DMS 273 (cell line): ENCODE data around the gene ZEB1.
A peak's percentile ranks its signal among the peaks of the same experiment; 100 is the strongest.

Experiments used
- DNase-seq: peaks from one replicate; lab custom pipeline; 2025; ENCODE audit not compliant: unreplicated experiment; lab: John Stamatoyannopoulos, UW

ZEB1 gene

DNA sequence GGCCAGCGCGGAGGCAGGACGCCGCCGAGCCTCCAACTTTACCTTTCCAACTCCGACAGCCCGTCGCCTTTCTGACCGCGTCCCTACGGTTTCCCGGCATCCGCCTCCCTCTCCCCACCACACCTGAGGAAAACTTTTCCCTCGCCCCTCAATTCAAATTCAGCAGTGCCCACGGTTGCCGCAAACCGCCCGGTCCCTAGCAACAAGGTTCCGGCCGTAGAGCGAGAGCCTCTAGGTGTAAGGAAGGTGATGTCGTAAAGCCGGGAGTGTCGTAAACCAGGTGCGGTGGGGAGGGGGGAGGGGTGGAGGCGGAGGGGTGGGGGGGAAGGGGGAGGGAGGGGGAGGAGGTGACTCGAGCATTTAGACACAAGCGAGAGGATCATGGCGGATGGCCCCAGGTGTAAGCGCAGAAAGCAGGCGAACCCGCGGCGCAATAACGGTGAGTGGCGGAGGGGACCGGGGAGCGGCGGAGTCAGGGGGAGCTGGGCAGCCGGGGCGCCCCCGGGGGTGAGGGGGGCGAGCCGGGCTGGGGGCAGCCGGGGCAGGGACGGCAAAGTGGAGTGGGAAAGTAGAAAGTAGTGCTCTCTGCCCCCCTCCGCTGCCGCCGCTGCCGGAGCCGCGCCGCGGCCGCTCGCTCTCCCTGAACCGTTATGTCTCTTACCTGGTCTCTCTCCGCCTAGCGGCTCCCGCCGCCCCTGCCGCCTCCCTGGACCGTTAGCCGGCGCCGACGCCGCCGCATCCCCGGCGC lies at the start of gene ZEB1:
Gene ZEB1 (plus strand): TSS at position 363 of the 748 bp plus-strand sequence. CDS start 19 bp downstream, at position 382.
- DNase-seq = peak; percentile 94

DNA sequence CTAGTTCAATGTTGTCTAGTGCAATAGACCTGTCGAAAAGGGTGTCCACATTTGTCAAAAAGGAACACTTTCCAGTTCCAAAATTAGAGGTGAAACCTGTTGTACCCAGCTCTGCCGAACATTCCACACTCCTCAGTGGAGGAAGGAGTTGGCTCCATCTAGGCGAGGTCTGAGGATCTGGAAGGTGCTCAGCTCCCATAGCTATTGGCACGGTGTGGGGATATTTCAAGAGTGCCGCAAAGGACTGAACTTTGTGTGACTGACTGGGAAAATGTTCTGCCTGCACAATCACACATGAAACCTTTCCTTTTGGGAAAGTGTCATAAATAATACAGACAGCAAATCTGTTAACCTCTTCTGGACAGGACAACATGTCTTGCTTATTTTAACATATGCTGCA lies 48.1 kb upstream of the ZEB1 start:
- no peak for DNase-seq

DNA sequence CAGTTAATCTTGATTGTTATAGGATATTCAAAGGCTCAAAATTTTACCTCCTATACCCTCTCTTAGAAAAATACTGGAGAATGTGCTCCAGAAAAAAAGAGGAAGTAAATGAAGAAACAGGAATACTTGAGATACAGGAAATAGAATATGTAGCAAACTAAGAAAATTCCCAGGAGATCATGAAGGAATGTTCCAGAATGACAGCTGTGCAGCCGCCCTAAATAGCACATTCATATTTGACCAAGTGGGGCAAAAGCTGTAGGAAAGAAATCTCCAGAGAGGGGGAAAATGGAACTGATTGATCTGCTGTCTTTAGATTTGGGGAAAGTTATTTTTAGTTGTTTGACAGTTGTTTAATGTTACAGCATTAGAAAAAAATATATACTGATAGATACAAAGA lies 46.2 kb upstream of the ZEB1 start:
- no peak for DNase-seq

DNA sequence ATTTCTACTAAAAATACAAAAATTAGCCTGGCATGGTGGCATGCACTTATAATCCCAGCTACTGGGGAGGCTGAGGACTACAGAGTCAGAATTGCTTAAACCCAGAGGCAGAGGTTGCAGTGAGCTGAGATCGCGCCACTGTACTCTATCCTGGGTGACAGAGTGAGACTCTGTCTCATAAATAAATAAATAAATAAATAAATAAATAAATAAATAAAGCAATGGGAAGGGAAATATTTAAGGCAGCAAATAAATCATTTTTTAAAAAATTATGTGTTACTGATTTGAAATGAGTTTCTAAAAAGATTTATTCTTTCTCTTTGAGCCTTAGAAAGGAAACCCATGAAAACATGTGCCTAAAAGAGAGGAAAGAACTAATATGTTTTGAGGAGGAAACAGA lies 45.2 kb upstream of the ZEB1 start:
- DNase-seq = no peak

DNA sequence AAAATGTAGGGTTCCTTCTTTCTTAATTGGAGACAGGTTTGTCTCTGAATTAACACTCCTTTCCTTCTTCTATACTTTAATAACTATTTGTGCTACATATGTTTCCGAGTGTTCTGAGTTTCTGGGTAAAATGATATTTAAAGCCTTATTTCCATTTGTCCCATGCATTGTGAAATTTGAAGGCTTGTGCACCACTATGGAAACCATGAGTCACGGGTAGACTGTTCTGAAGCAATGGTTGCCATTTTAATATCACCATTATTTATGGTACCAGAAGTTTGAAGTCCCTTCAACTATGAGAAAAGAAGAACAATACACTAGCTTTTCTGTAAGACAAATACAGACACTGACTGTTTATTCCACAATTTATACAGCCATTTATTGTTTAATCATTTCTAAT lies 44.7 kb upstream of the ZEB1 start:
- no peak for DNase-seq

DNA sequence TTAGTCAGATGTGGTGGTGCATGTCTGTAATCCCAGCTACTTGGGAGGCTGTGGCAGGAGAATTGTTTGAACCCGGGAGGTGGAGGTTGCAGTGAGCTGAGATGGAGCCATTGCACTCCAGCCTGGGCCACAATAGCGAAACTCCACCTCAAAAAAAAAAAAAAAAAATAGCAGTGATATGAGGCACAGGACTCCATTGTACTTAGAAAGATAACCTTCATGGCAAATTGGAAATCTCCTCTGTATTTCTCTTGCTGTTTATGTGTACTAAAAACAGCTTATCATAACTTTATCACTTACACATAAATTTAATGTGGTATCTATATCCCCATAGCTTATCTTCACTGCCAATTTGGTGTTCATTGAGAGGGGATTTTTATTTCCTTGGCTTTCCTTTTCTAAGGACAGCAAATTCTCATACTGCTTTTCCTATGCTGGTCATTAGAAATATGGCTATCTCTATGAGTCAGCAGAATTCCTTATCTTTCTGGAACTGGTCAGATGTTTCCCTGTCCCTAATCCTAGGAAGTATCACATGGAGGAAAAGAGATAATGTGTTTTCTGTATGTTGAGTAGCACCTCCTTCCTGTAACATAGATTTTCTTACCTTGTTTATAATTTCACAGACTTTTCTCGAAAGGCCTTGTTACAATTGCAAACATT lies 40.6 kb upstream of the ZEB1 start:
- DNase-seq = no peak

DNA sequence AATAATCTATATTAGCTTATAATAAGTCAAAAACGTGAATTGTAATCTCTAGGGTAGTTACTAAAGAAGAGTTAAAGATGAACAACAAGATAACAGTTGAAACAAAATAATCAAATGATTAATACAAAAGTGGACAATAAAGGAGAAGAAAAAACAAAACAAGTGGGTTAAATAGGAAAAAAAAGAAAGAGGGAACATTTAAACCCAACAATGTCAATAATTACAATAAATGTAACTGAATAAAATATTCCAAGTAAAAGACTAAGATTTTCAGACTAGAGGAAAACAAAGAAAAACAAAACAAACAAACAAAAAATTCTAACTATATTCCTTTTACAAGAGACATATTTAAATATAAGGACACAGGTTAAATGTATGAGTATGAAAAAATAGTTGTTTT lies 38.0 kb upstream of the ZEB1 start:
- DNase-seq = no peak

DNA sequence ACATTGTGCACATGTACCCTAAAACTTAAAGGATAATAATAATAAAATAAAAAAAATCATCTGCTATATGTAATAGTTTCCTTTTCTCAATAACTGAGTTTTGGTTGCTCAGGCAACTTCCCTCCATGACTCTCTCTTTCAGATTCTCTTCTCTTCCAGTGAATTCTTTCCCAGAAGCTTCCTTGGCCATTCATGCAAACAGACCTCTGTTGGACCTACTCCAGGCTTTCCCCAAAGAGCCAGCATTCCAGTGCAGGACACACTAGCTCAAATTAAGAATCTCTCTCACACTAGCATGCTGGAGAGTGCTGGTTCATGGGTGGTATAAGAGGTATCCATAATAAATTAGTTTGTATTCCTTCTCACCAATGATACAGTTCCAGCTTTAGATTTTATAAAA lies 31.0 kb upstream of the ZEB1 start:
- no peak for DNase-seq

DNA sequence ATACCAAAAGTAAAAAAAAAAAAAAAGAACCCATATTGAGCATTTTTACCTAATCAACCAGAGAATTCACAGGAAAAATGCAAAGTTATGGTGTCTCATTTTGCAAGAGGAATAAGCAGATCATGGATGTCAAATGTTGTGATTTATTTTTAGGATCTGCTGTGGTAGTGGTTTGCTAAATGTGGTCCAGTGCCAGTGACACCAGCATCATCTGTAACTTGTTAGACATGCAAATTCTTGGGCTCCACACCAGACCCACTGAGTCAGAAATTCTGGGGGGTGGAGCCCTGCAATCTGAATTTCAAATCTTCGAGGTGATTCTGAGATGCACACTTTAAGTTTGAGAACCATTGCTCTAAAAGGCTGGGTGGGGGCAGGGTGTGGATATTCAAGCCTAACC lies 30.1 kb upstream of the ZEB1 start:
- no peak for DNase-seq

DNA sequence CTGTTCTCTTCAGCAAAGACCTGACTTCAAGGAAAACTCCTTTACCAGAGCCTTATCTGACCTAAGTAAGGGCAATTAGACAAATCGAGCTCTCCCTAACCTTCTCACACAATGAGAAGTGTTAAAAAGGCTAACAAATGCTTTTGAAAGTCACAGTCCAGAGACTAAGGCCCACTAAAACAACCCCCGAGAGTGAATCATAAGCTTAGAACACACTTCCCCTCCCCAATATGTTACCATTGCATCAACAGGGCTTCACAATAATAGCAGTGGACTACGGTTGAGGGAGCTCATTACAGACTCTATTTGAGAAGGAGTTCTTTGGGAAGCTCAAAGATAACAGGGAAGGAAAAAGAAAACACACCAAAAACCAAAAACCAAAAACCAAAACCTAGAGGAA lies 28.6 kb upstream of the ZEB1 start:
- DNase-seq = no peak

DNA sequence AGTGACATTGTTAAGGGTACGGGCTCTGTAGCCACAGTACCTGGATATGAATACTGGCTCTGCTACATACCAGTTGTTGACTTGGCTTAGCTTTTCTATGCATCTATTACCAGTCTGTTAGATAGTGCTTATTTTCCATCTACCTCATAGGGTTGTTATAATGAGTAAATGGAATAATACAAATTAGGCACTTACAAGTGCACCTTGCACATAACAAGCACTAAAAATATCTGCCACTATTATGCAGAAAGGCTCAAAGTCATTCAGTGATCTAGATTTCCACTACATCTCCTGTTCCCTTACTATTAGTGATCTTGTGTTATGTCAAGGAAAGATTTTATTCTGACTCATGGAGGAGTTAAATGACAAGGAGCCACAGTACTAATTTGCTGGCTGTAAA lies 27.9 kb upstream of the ZEB1 start:
- no peak for DNase-seq

DNA sequence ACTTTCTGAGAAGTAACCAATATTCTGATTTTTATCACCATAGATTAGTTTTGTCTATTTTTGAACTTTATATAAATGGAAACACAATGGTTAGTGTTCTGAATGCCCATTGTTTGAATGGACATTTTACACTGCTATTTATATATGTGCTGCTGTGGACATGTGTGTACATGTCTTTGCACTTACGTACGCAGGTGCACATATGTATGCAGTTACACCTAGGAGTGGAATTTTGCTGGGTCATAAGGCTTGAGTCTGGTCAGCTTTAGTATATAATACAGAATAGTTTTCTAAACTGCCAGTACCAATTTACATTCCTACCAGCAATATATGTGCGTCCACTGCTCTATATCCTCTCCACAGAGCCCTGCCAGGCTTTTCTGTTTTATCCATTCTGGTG lies 24.5 kb upstream of the ZEB1 start:
- DNase-seq = no peak

DNA sequence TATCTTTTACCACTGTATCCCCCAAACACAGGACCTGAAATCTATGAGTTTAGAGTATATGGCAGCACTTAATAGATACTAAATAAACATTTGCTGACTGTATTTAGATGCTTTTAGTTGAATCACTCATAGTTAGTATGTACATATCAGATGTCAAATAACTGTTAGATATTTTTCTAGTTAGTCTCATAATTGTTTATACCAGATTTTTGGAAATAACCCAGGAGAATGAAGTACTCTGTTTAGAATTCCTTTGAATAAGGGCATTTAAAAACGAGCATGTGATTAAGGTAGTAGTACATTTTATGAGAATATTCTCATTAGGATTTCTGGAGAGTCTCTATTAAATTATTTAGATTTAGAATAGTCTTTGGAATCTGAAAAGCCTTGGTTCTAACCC lies 22.3 kb upstream of the ZEB1 start:
- no peak for DNase-seq

DNA sequence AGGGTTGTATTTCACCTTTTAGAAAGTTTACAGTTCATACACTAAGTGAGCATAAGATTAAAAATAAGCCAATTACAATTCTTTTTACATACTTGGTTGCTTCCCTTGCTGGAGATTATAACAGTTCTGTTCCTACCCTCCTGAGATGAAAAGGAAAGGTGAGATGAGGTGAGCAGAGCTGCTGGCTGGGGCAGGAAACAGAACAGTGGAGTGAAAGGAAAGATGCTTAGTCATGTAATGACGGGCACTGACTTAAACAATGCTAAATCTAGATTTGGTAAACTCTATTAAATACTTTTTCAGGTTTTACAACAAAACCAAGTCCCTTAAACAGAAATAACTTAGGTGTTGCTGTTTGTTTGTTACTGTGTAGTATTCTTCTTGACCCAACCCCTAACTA lies 19.9 kb upstream of the ZEB1 start:
- DNase-seq = no peak

DNA sequence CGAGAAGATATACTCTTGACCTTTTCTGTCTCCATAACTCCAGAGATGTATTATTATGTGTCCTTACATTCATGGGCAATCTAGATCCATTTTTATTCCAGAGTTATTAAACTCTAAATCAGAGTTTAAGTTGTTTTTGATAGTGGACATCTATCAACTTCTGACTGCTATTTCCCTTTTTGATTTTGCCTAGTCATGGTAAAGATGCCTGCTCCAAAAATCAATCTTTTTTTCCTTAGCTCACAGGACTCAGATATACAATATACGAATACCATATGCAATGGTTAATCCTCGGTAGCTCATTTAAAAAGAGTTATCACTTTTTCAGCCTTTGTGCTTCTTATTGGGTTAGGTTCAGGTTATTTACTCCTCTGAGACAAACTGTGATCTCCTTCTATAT lies 15.8 kb upstream of the ZEB1 start:
- no peak for DNase-seq

DNA sequence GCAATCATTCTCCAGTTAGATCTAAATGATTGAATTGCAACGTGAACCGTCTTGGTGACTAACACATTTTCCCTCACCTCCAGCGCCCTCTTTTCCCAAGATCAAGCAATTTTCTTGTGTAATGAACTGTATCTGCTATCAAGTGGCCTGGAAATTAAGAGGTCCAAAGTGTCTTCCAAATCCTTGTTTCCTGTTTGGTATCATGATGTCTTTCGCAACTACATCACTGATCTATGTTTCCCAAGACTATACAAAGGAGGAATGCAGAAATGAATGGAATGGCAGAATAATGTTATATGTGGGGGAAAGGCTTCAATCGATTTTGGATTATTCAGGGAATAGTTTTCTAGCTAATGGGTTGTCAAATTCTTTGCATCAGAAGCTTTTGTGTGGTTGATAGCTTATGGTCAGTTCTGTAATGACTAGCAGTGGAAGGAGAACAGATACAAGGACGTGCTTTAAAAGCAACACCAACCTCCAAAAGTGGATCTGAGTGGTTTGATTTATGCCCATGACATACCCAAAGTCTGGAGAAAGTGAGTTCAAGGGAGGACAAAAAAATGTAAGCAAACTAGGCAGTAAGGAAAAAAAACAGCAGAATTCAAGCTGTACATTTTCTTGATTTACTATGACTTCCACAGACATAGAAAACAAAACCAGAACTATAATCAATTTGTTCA lies 14.6 kb upstream of the ZEB1 start:
- DNase-seq = no peak

DNA sequence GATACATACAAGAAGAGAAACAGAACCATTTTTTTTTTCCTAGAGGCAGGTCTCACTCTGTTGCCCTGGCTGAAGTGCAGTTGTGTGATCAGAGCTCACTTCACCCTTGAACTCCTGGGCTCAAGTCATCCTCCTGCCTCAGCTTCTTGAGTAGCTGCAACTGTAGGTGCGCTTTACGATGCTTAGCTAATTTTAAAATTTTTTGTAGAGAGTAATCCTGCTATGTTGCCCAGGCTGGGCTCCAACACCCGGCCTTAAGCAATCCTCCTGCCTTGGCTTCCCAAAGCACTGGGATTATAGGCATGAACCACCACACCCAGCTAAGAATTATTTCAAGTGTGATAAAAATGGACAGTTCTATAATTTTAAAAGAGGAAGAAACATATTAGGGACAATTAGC lies 5.6 kb upstream of the ZEB1 start:
- no peak for DNase-seq

DNA sequence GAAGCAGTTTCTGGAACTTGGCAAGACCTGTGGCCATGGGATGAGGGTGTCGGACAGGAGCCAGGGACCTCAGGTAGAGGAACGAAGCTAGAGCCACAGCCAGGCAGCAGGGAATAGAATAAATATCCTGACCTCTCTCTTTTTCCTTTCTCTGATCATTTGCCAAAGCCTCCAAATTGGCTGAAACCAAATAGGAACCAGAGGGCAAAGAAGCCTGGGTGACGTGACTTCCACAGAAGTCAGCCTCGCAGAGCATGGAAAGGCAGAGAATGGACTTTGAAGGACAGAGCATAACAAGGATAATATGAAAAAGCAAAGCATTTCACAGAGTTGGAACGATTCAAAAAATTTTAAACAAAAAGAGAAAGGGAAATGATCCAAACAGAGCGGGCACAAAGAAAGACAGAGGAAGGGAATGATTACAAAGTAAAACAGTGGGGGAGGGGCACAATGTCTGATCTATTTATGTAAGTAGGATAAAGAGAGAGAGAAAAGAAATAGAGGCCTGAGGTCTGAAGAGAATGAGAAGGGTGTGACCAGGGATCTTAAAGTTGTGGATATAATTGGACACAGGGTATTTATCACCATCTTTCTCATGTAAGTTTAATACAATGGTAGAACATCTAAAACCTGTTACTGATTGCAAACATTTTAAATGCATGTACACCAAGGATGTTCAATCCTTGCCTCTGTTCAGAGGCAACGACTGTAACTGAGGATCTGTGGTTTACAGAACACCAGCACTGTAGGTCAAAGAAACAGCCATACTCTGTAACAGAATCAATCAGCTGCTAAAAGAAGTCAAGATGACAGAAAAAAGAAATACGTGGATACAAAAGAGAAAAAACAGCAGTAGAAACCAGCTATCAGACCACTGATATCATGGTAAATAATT lies 4.5 kb upstream of the ZEB1 start:
- no peak for DNase-seq

DNA sequence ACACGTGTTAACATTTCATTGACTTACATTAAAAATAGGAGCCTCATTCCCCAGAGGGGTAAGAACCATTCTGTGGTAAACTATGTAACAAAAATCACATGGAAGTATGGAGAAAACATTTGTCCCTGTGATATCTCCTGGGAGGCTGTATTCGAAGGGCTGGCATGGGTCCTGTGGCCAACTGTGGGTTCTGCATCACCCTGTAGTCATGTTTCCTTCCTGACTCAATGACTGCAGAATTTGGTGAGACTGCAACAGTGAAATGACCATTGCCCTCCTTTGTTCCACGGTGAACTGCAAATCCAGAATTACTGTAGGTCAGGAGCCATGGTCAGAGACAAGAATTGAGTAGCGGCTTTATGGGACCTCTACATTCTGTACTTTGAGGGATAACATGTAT lies 3.6 kb upstream of the ZEB1 start:
- DNase-seq = no peak

DNA sequence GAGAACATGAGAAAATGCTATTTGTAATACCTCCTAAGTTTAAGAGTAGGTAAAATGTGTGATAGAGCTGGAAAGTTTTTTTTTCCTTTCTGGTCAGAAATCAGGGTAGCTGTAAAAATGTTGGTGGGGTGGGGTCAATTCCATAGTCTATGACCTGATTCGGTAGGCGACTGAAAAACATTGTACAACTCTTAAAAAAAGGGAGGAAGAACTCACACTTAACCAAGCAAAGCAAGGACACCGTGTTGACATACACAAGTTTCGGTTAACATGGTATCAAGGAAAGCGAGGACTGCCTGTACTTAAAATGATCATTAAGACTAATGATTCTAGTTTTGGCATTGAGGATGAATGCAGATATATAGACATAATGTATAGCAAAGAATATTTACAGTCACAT lies 1.8 kb upstream of the ZEB1 start:
- DNase-seq = no peak

DNA sequence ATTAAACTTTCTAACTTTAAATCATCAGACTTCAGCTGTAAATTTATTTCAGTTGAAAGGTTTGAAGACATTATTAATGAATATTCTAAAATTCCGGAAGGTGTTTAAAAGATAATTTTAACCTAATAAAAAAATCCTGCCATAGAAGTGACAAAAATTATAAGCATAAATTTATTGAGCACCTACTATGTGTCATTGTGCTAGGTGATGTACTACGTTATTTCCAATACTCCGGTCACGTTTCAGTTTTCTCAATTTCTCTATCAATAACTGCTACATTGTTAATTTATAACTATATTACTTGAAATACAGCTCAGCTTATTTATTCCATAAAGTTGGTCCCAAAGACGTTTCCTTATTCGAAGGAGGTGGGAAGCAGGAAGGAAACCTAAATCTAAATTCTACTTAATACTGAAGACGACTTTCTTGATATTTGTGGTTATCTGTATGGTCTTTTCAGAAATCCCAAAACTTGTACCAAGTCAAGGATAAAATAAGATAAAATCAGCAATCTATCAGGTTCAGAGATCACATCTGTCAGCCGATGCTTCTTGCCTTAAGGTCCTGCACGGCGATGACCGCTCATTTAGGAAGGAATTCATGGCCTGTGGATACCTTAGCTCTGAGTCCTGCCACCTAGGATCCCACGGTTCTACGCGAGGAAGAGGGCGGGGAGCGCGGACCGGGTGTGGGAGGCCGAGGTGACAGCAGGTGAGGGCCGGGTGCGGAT lies 1.2 kb upstream of the ZEB1 start:
- no peak for DNase-seq
